B cell (primary cell): ENCODE data around the gene USH1C.

Source experiments
- EZH2 ChIP-seq: IDR thresholded peaks from 2 replicates; pipeline ENCODE4 v1.6.1; 2012; ENCODE audit warnings: borderline replicate concordance, low read depth, mild to moderate bottlenecking, moderate library complexity, low read length; ENCODE audit not compliant: insufficient read depth, poor library complexity, severe bottlenecking
- TF ChIP-seq, protein P1 (sequence below): fragments of 200-600 bp; IDR thresholded peaks from one replicate; pipeline ENCODE4 v1.8.0; 2022; ENCODE audit warnings: antibody characterized with exemption, mild to moderate bottlenecking

DNA sequence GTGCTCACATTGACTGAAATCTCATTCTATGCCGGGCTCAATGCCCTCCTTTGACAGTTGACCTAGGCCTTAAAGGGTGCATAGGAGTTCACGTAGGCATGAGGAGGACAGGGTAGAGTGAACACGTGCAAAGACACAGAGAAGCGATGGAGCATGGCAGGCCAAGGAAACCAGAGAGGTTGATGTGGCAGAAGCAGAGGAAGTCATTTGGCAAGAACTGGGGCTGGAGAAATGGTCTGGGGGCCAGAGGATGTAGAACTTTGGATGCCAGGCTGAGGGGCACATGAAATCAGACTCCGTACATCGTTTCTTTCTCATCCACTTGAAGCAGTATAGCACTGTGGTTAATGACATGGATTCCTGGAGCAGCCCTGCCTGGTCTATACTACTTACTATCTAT lies 54.0 kb downstream of the USH1C start:
- TF ChIP-seq, protein P1, sequence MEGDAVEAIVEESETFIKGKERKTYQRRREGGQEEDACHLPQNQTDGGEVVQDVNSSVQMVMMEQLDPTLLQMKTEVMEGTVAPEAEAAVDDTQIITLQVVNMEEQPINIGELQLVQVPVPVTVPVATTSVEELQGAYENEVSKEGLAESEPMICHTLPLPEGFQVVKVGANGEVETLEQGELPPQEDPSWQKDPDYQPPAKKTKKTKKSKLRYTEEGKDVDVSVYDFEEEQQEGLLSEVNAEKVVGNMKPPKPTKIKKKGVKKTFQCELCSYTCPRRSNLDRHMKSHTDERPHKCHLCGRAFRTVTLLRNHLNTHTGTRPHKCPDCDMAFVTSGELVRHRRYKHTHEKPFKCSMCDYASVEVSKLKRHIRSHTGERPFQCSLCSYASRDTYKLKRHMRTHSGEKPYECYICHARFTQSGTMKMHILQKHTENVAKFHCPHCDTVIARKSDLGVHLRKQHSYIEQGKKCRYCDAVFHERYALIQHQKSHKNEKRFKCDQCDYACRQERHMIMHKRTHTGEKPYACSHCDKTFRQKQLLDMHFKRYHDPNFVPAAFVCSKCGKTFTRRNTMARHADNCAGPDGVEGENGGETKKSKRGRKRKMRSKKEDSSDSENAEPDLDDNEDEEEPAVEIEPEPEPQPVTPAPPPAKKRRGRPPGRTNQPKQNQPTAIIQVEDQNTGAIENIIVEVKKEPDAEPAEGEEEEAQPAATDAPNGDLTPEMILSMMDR: no peak
- TF ChIP-seq EZH2: no peak
